C4-2B (cell line): Measurements from ENCODE around the gene IGDCC3.

ENCODE experiments used
- ZFX ChIP-seq: fragments of 450-650 bp; IDR thresholded peaks from 2 replicates; pipeline ENCODE4 v1.6.1; 2017
- TF ChIP-seq, protein P1 (sequence below): fragments of 450-650 bp; conservative IDR thresholded peaks from 2 replicates; pipeline ENCODE4 v1.5.1; 2017; ENCODE audit warnings: mild to moderate bottlenecking

DNA sequence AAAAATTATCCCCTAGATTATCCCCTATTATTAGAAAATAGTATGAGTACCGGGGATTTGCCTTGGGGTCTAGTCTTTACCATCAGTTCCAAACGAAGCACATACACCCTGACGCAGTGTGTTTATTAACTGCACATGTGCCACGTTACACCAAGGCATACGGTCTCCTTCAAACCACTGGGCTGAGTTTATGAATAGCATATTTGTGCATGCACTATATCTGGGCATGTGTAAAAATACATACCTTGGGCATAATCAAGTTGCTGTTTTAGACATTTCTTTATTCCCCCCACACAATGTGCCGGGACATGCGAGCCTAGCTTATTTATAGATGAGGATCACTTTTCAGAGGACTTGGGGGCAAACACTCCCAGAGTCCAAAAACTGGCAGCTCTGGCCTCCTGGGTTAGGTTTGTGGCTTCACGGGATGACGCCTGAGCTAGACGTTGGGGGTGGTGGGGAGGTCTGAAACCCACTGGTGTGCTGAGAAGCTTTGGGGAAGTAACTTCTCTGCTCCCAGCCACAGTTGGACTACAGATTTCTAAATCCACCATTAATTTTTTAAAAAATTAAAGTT is 28.7 kb upstream of the IGDCC3 start:
- TF ChIP-seq, protein P1, sequence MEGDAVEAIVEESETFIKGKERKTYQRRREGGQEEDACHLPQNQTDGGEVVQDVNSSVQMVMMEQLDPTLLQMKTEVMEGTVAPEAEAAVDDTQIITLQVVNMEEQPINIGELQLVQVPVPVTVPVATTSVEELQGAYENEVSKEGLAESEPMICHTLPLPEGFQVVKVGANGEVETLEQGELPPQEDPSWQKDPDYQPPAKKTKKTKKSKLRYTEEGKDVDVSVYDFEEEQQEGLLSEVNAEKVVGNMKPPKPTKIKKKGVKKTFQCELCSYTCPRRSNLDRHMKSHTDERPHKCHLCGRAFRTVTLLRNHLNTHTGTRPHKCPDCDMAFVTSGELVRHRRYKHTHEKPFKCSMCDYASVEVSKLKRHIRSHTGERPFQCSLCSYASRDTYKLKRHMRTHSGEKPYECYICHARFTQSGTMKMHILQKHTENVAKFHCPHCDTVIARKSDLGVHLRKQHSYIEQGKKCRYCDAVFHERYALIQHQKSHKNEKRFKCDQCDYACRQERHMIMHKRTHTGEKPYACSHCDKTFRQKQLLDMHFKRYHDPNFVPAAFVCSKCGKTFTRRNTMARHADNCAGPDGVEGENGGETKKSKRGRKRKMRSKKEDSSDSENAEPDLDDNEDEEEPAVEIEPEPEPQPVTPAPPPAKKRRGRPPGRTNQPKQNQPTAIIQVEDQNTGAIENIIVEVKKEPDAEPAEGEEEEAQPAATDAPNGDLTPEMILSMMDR = no peak
- no peak for TF ChIP-seq ZFX
